Measurements from ENCODE around the gene KIR2DL4.
A peak's percentile ranks its signal among the peaks of the same experiment; 100 is the strongest.
"Not testable (repeated sequence)": the region's sequence is repeated elsewhere in the genome, so short reads cannot be mapped to it uniquely, and the experiment has no call there.

Gene KIR2DL4

GRCh38 chr19:54786091-54786723, 17.2 kb upstream of the KIR2DL4 start:
- H3K4me3 ChIP-seq (ENCODE audit: control insufficient read depth in 1 of 7, extremely low read depth in 1 of 7, insufficient read depth in 4 of 7, low read depth in 2 of 7, low read length in 6 of 7); POLR2A ChIA-PET; H3K4me1 ChIP-seq (ENCODE audit: control extremely low read depth in 1 of 4, control insufficient read depth in 4 of 4, insufficient read depth in 4 of 4, low read length in 3 of 4); H3K36me3 ChIP-seq (ENCODE audit: control insufficient read depth in 4 of 4, insufficient read depth in 4 of 4, low read length in 3 of 4); CTCF ChIA-PET; DNase-seq; H3K27me3 ChIP-seq (replicated peaks in 2 of 5; ENCODE audit: control insufficient read depth in 4 of 5, insufficient read depth in 5 of 5, low read length in 4 of 5); H3K9me3 ChIP-seq (ENCODE audit: control extremely low read depth in 1 of 5, control insufficient read depth in 4 of 5, insufficient read depth in 2 of 5, low read depth in 1 of 5, low read length in 4 of 5); H3K27ac ChIP-seq (ENCODE audit: insufficient read depth in 1 of 2, low read depth in 1 of 2, low read length in 2 of 2, poor library complexity in 1 of 2, severe bottlenecking in 2 of 2): not testable (repeated sequence)
- WGBS (ENCODE audit: insufficient coverage), result 96% methylated on average over 16 of the region's 24 CpGs

GRCh38 chr19:54788154-54788553, 15.3 kb upstream of the KIR2DL4 start:
- H3K27ac ChIP-seq (ENCODE audit: insufficient read depth in 1 of 2, low read depth in 1 of 2, low read length in 2 of 2, poor library complexity in 1 of 2, severe bottlenecking in 2 of 2); POLR2A ChIA-PET; CTCF ChIA-PET; H3K27me3 ChIP-seq (replicated peaks in 2 of 5; ENCODE audit: control insufficient read depth in 4 of 5, insufficient read depth in 5 of 5, low read length in 4 of 5); H3K4me1 ChIP-seq (ENCODE audit: control extremely low read depth in 1 of 4, control insufficient read depth in 4 of 4, insufficient read depth in 4 of 4, low read length in 3 of 4); H3K9me3 ChIP-seq (ENCODE audit: control extremely low read depth in 1 of 5, control insufficient read depth in 4 of 5, insufficient read depth in 2 of 5, low read depth in 1 of 5, low read length in 4 of 5); H3K4me3 ChIP-seq (ENCODE audit: control insufficient read depth in 1 of 7, extremely low read depth in 1 of 7, insufficient read depth in 4 of 7, low read depth in 2 of 7, low read length in 6 of 7); H3K36me3 ChIP-seq (ENCODE audit: control insufficient read depth in 4 of 4, insufficient read depth in 4 of 4, low read length in 3 of 4): not testable (repeated sequence)
- peak in 2 of 3 donors; percentile 11 to 12 for DNase-seq
- 97% methylated on average over 4 of the region's 6 CpGs for WGBS (ENCODE audit: insufficient coverage)

- Histone ChIP-seq H3K9me3 (ENCODE audit: control extremely low read depth in 1 of 5, control insufficient read depth in 4 of 5, insufficient read depth in 2 of 5, low read depth in 1 of 5, low read length in 4 of 5) (no peaks in the 10 kb centered on the region), H3K4me1 (ENCODE audit: control extremely low read depth in 1 of 4, control insufficient read depth in 4 of 4, insufficient read depth in 4 of 4, low read length in 3 of 4) (peaks cover 0 to 15% (median 7%) of the 10 kb centered on the region in 4 experiments), H3K27ac (ENCODE audit: insufficient read depth in 1 of 2, low read depth in 1 of 2, low read length in 2 of 2, poor library complexity in 1 of 2, severe bottlenecking in 2 of 2) (no peak overlapping the region), H3K27me3 (replicated peaks in 2 of 5; ENCODE audit: control insufficient read depth in 4 of 5, insufficient read depth in 5 of 5, low read length in 4 of 5) (peaks cover 0 to 2% (median 0%) of the 10 kb centered on the region in 5 experiments), H3K36me3 (ENCODE audit: control insufficient read depth in 4 of 4, insufficient read depth in 4 of 4, low read length in 3 of 4) (no peaks in the 10 kb centered on the region), H3K4me3 (ENCODE audit: control insufficient read depth in 1 of 7, extremely low read depth in 1 of 7, insufficient read depth in 4 of 7, low read depth in 2 of 7, low read length in 6 of 7) (no peak overlapping the region)
- no peak for DNase-seq
- CTCF ChIA-PET, result no interaction called here
- POLR2A ChIA-PET, result no interaction called here
- 81% methylated on average over 3 of the region's 5 CpGs for WGBS (ENCODE audit: insufficient coverage)
These were observed 12.7 kb upstream of the KIR2DL4 start for GRCh38 chr19:54790711-54791110.

GRCh38 chr19:54791476-54791875, 11.9 kb upstream of the KIR2DL4 start:
- ChIA-PET POLR2A (no interaction called here), CTCF (no interaction called here)
- Histone ChIP-seq H3K27me3 (replicated peaks in 2 of 5; ENCODE audit: control insufficient read depth in 4 of 5, insufficient read depth in 5 of 5, low read length in 4 of 5) (peaks cover 0 to 2% (median 0%) of the 10 kb centered on the region in 5 experiments), H3K9me3 (ENCODE audit: control extremely low read depth in 1 of 5, control insufficient read depth in 4 of 5, insufficient read depth in 2 of 5, low read depth in 1 of 5, low read length in 4 of 5) (no peaks in the 10 kb centered on the region), H3K36me3 (ENCODE audit: control insufficient read depth in 4 of 4, insufficient read depth in 4 of 4, low read length in 3 of 4) (no peaks in the 10 kb centered on the region), H3K4me3 (ENCODE audit: control insufficient read depth in 1 of 7, extremely low read depth in 1 of 7, insufficient read depth in 4 of 7, low read depth in 2 of 7, low read length in 6 of 7) (no peak overlapping the region), H3K27ac (ENCODE audit: insufficient read depth in 1 of 2, low read depth in 1 of 2, low read length in 2 of 2, poor library complexity in 1 of 2, severe bottlenecking in 2 of 2) (no peak overlapping the region), H3K4me1 (ENCODE audit: control extremely low read depth in 1 of 4, control insufficient read depth in 4 of 4, insufficient read depth in 4 of 4, low read length in 3 of 4) (peaks cover 0 to 22% (median 11%) of the 10 kb centered on the region in 4 experiments)
- no peak for DNase-seq
- WGBS (ENCODE audit: insufficient coverage), result 100% methylated on average over 4 of the region's 6 CpGs

GRCh38 chr19:54792814-54793213, 10.6 kb upstream of the KIR2DL4 start:
- H3K4me3 ChIP-seq (ENCODE audit: control insufficient read depth in 1 of 7, extremely low read depth in 1 of 7, insufficient read depth in 4 of 7, low read depth in 2 of 7, low read length in 6 of 7), result peak overlapping the region in 6 of 7 experiments; percentile 51 to 86 (median 58)
- peak overlapping the region in 1 of 2 experiments; percentile 58 for H3K27ac ChIP-seq (ENCODE audit: insufficient read depth in 1 of 2, low read depth in 1 of 2, low read length in 2 of 2, poor library complexity in 1 of 2, severe bottlenecking in 2 of 2)
- WGBS (ENCODE audit: insufficient coverage), result 0% methylated on average over 2 of the region's 8 CpGs
- H3K36me3 ChIP-seq (ENCODE audit: control insufficient read depth in 4 of 4, insufficient read depth in 4 of 4, low read length in 3 of 4), result no peaks in the 10 kb centered on the region
- H3K4me1 ChIP-seq (ENCODE audit: control extremely low read depth in 1 of 4, control insufficient read depth in 4 of 4, insufficient read depth in 4 of 4, low read length in 3 of 4), result peaks cover 0 to 25% (median 13%) of the 10 kb centered on the region in 4 experiments
- CTCF ChIA-PET, result no interaction called here
- peaks cover 0 to 2% (median 0%) of the 10 kb centered on the region in 5 experiments for H3K27me3 ChIP-seq (replicated peaks in 2 of 5; ENCODE audit: control insufficient read depth in 4 of 5, insufficient read depth in 5 of 5, low read length in 4 of 5)
- DNase-seq, result peak; percentile 16 to 58 (median 40)
- POLR2A ChIA-PET, result no interaction called here
- no peaks in the 10 kb centered on the region for H3K9me3 ChIP-seq (ENCODE audit: control extremely low read depth in 1 of 5, control insufficient read depth in 4 of 5, insufficient read depth in 2 of 5, low read depth in 1 of 5, low read length in 4 of 5)

- Histone ChIP-seq H3K4me3 (ENCODE audit: control insufficient read depth in 1 of 7, extremely low read depth in 1 of 7, insufficient read depth in 4 of 7, low read depth in 2 of 7, low read length in 6 of 7) (no peak overlapping the region), H3K27me3 (replicated peaks in 2 of 5; ENCODE audit: control insufficient read depth in 4 of 5, insufficient read depth in 5 of 5, low read length in 4 of 5) (peaks cover 0 to 3% (median 0%) of the 10 kb centered on the region in 5 experiments), H3K27ac (ENCODE audit: insufficient read depth in 1 of 2, low read depth in 1 of 2, low read length in 2 of 2, poor library complexity in 1 of 2, severe bottlenecking in 2 of 2) (no peak overlapping the region), H3K4me1 (ENCODE audit: control extremely low read depth in 1 of 4, control insufficient read depth in 4 of 4, insufficient read depth in 4 of 4, low read length in 3 of 4) (peaks cover 0 to 25% (median 13%) of the 10 kb centered on the region in 4 experiments), H3K36me3 (ENCODE audit: control insufficient read depth in 4 of 4, insufficient read depth in 4 of 4, low read length in 3 of 4) (no peaks in the 10 kb centered on the region), H3K9me3 (ENCODE audit: control extremely low read depth in 1 of 5, control insufficient read depth in 4 of 5, insufficient read depth in 2 of 5, low read depth in 1 of 5, low read length in 4 of 5) (no peaks in the 10 kb centered on the region)
- WGBS (ENCODE audit: insufficient coverage), result no CpG with 5 or more reads among the region's 1 CpG
- DNase-seq, result peak; percentile 21 to 77 (median 70)
- ChIA-PET POLR2A (no interaction called here), CTCF (interaction anchor here (1.6 kb wide), 1 partner anchor 13 kb away, joined by 4 read pairs; no protein-coding TSS in a partner anchor)
These were observed 7.7 kb upstream of the KIR2DL4 start for GRCh38 chr19:54795758-54796157.

- CTCF ChIA-PET, result no interaction called here
- WGBS (ENCODE audit: insufficient coverage), result 61% methylated on average over 3 of the region's 5 CpGs
- no peak overlapping the region for H3K4me3 ChIP-seq (ENCODE audit: control insufficient read depth in 1 of 7, extremely low read depth in 1 of 7, insufficient read depth in 4 of 7, low read depth in 2 of 7, low read length in 6 of 7)
These were observed 691 bp downstream of the KIR2DL4 start for GRCh38 chr19:54804101-54804500.

More at GRCh38 chr19:54804101-54804500, 691 bp downstream of the KIR2DL4 start:
- DNase-seq, result no peak
- H3K36me3 ChIP-seq (ENCODE audit: control insufficient read depth in 4 of 4, insufficient read depth in 4 of 4, low read length in 3 of 4), result no peaks in the 10 kb centered on the region
- peaks cover 0 to 14% (median 0%) of the 10 kb centered on the region in 5 experiments for H3K27me3 ChIP-seq (replicated peaks in 2 of 5; ENCODE audit: control insufficient read depth in 4 of 5, insufficient read depth in 5 of 5, low read length in 4 of 5)
- H3K4me1 ChIP-seq (ENCODE audit: control extremely low read depth in 1 of 4, control insufficient read depth in 4 of 4, insufficient read depth in 4 of 4, low read length in 3 of 4), result no peaks in the 10 kb centered on the region
- H3K27ac ChIP-seq (ENCODE audit: insufficient read depth in 1 of 2, low read depth in 1 of 2, low read length in 2 of 2, poor library complexity in 1 of 2, severe bottlenecking in 2 of 2), result no peak overlapping the region
- H3K9me3 ChIP-seq (ENCODE audit: control extremely low read depth in 1 of 5, control insufficient read depth in 4 of 5, insufficient read depth in 2 of 5, low read depth in 1 of 5, low read length in 4 of 5), result peaks cover 0 to 3% (median 0%) of the 10 kb centered on the region in 5 experiments
- POLR2A ChIA-PET, result no interaction called here

Data from common myeloid progenitor, CD34-positive (primary cell).